ENCODE results near the gene LRRC8E. TPM values are rescaled to one million over a fixed set of nuclear protein-coding genes. Genes with fewer than 3 reads are reported as not detected.

LRRC8E gene
- 1 to 10 TPM in 3 of 4 donors, under 1 TPM in 1; 0.46 to 3.2 (median 2.1) TPM for polyA plus RNA-seq (ENCODE audit: insufficient read length in 4 of 4)

- DNase-seq (ENCODE audit: low read depth in 4 of 4, low spot score in 3 of 4): no peak
Observed at GRCh38 chr19:7888145-7888825, at the start of gene LRRC8E. Gene LRRC8E (plus strand): TSS chr19:7888510. CDS start chr19:7895604, 7,094 bp downstream.

GRCh38 chr19:7839476-7839875 is 48.8 kb upstream of the LRRC8E start:
- DNase-seq (ENCODE audit: low read depth in 4 of 4, low spot score in 3 of 4): no peak

- DNase-seq (ENCODE audit: low read depth in 4 of 4, low spot score in 3 of 4): no peak
Observed at GRCh38 chr19:7840629-7841028, 47.7 kb upstream of the LRRC8E start.

- DNase-seq (ENCODE audit: low read depth in 4 of 4, low spot score in 3 of 4): no peak
Observed at GRCh38 chr19:7841751-7842660, 46.3 kb upstream of the LRRC8E start.

- DNase-seq (ENCODE audit: low read depth in 4 of 4, low spot score in 3 of 4): no peak
Observed at GRCh38 chr19:7842661-7843294, 45.5 kb upstream of the LRRC8E start.

- no peak for DNase-seq (ENCODE audit: low read depth in 4 of 4, low spot score in 3 of 4)
Observed at GRCh38 chr19:7843521-7843920, 44.8 kb upstream of the LRRC8E start.

- DNase-seq (ENCODE audit: low read depth in 4 of 4, low spot score in 3 of 4): no peak
Observed at GRCh38 chr19:7844405-7844804, 43.9 kb upstream of the LRRC8E start.

GRCh38 chr19:7844951-7845350 is 43.4 kb upstream of the LRRC8E start:
- no peak for DNase-seq (ENCODE audit: low read depth in 4 of 4, low spot score in 3 of 4)

DNA sequence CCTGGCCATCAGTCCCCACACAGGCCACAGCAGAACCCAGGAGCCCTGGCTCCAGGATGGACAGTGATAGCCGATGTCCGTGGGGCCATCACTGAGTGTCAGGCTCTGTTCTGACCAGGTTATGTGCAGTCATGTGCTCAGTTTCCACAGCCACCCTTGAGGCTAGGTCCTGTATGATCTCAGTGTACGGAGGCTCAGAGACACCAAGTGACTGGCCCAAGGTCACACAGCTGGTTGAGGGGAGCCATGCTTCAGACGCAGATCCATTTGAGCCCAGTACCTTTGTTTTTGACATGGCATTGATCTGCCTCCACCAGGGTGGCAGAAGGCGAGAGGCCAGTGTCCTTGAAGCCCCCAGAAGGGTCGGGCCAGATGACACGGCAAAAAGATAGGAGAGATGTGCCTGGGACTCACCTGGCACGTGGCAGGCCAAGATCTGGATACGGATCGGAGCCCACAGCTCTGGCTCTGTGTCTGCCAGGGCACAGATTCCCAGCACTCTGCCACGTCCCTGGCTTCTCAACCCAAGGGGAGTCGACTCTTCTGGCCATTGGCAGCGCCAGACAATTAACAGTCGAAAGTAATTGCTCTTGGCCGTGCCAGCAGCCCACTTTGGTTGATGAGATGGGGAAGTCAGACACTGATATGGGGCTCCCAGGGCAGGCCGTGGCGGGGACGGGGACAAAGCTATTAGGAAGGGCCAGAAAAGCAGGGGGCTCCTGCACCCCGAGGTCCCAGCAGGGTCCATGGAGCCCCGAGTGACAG is 42.7 kb upstream of the LRRC8E start:
- no peak for DNase-seq (ENCODE audit: low read depth in 4 of 4, low spot score in 3 of 4)

- DNase-seq (ENCODE audit: low read depth in 4 of 4, low spot score in 3 of 4): no peak
Observed at GRCh38 chr19:7846155-7846646, 42.1 kb upstream of the LRRC8E start.

GRCh38 chr19:7847664-7848063 is 40.6 kb upstream of the LRRC8E start:
- no peak for DNase-seq (ENCODE audit: low read depth in 4 of 4, low spot score in 3 of 4)

- no peak for DNase-seq (ENCODE audit: low read depth in 4 of 4, low spot score in 3 of 4)
Observed at GRCh38 chr19:7848779-7849457, 39.4 kb upstream of the LRRC8E start.

- no peak for DNase-seq (ENCODE audit: low read depth in 4 of 4, low spot score in 3 of 4)
Observed at GRCh38 chr19:7849631-7849999, 38.7 kb upstream of the LRRC8E start.

- no peak for DNase-seq (ENCODE audit: low read depth in 4 of 4, low spot score in 3 of 4)
Observed at GRCh38 chr19:7850000-7850813, 38.1 kb upstream of the LRRC8E start.

- no peak for DNase-seq (ENCODE audit: low read depth in 4 of 4, low spot score in 3 of 4)
Observed at GRCh38 chr19:7850945-7851622, 37.2 kb upstream of the LRRC8E start.

DNA sequence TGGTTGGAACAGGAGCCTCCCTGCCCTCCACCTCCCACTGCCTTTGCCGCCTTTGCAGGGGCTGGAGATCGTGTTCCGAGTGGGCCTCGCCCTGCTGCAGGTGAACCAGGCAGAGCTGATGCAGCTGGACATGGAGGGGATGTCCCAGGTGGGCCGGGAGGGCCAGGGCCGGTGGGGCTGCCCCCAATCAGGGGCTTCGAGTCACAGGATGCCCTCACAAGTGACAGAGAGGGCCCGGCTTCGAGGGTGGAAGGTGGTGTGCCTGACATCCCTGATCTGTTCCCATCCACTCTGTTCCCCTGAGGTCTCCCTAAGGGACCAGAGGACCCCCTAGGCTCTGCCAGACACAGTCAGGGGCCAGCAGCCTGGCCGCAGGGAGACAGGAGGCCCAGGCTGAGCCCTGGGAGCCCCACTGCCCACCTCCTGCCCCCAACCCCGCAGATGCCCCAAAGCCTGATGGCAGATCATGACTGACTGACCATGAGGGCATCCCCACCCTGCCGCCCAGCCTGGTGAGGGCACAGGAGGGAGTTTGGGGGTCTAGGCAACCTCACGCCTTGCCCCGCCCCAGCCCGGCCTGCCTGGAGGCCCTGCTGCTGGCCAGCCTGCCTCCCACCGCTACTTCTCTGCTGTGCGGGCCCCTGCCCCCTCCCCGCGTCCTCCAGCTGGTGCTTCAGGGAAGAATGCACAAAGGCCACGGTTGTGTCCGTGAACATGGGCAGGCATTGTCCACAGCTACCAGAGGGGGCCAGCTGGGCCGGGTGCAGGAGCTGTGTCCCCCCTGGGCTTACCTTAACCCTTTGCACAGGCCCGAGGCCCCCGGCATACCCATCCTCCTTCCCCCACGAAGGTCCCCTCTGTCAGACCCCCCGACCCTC is 36.4 kb upstream of the LRRC8E start:
- no peak for DNase-seq (ENCODE audit: low read depth in 4 of 4, low spot score in 3 of 4)

Data from left renal pelvis (tissue), 4 donors.